Smooth muscle cell (in vitro differentiated cells): Measurements from ENCODE around the gene BSCL2. TPM values are rescaled to one million over a fixed set of nuclear protein-coding genes. Genes with fewer than 3 reads are reported as not detected.

Experiments
- DNase-seq: peaks from one replicate; lab custom pipeline; 2025; ENCODE audit not compliant: unreplicated experiment; lab: John Stamatoyannopoulos, UW
- H2AFZ ChIP-seq: fragments of 200-600 bp; sonication (generic); 2 replicates; pipeline ENCODE4 v1.6.0; 2016; ENCODE audit warnings: antibody characterized with exemption, low read depth, mild to moderate bottlenecking
- H3F3A ChIP-seq: fragments of 200-600 bp; sonication (generic); 2 replicates; pipeline ENCODE4 v1.6.0; 2017; ENCODE audit warnings: antibody characterized with exemption, low read depth
- H3K27ac ChIP-seq: fragments of 200-600 bp; sonication (generic); 2 replicates; pipeline ENCODE4 v1.5.1; 2016; ENCODE audit warnings: low read depth, mild to moderate bottlenecking
- H3K27me3 ChIP-seq: fragments of 200-600 bp; sonication (generic); 2 replicates; pipeline ENCODE4 v1.6.1; 2016; ENCODE audit warnings: low read depth, mild to moderate bottlenecking
- H3K36me3 ChIP-seq: fragments of 200-600 bp; sonication (generic); 2 replicates; pipeline ENCODE4 v1.5.1; 2016; ENCODE audit warnings: low read depth
- H3K4me1 ChIP-seq: fragments of 200-600 bp; sonication (generic); 2 replicates; pipeline ENCODE4 v1.5.1; 2016; ENCODE audit warnings: low read depth
- H3K4me2 ChIP-seq: fragments of 200-600 bp; sonication (generic); 2 replicates; pipeline ENCODE4 v1.6.0; 2016; ENCODE audit warnings: mild to moderate bottlenecking
- H3K4me3 ChIP-seq: fragments of 200-600 bp; sonication (generic); 2 replicates; pipeline ENCODE4 v1.5.1; 2016; ENCODE audit warnings: mild to moderate bottlenecking
- H3K79me2 ChIP-seq: fragments of 200-600 bp; sonication (generic); 2 replicates; pipeline ENCODE4 v1.6.0; 2016; ENCODE audit warnings: low read depth, mild to moderate bottlenecking
- H3K9ac ChIP-seq: fragments of 200-600 bp; sonication (generic); 2 replicates; pipeline ENCODE4 v1.6.0; 2016; ENCODE audit warnings: low read depth
- H3K9me3 ChIP-seq: fragments of 200-600 bp; sonication (generic); replicated peaks from 2 replicates; pipeline ENCODE4 v1.5.1; 2016; ENCODE audit warnings: low read depth
- H4K20me1 ChIP-seq: fragments of 200-600 bp; sonication (generic); 2 replicates; pipeline ENCODE4 v1.6.0; 2016; ENCODE audit warnings: low read depth
- CTCF ChIP-seq: fragments of 200-600 bp; sonication (generic); IDR thresholded peaks from 2 replicates; pipeline ENCODE4 v1.5.1; 2017; ENCODE audit warnings: borderline replicate concordance, mild to moderate bottlenecking, antibody characterized with exemption; ENCODE audit not compliant: insufficient read depth, poor library complexity, severe bottlenecking
- WGBS: methylation state at CpG from one replicate; pipeline ENCODE4 v1.1.7; 2016; ENCODE audit warnings: low lambda C conversion rate; 5-methylcytosine and 5-hydroxymethylcytosine counted together
- polyA plus RNA-seq: library from polyadenylated mRNA; unstranded; fragments of >200 nt; fragmentation: Nextera tagmentation; extraction: Ambion mirVana; gene quantifications from 2 replicates; pipeline ENCODE4 v1.2.1, GENCODE V29; 2016
- total RNA-seq: library from RNA; depleted of rRNA; stranded (reverse); fragments of >200 nt; gene quantifications from 2 replicates; pipeline ENCODE4 v1.2.3, GENCODE V29; 2014

The BSCL2 gene
- total and polyA plus RNA-seq, 2 experiments from 2014 or later, result 79.7 to 115 TPM

- TF ChIP-seq CTCF, result no peak
- peaks cover 50% of the 10 kb centered on the region for H3K79me2 ChIP-seq
- peaks cover 44% of the 10 kb centered on the region for H3F3A ChIP-seq
- no peak for DNase-seq
- WGBS, result 96% methylated on average over 11 of the region's 11 CpGs
- no peaks in the 10 kb centered on the region for H3K27me3 ChIP-seq
- no peak overlapping the region for H3K4me2 ChIP-seq
- H4K20me1 ChIP-seq, result peaks cover 6% of the 10 kb centered on the region
- H3K4me1 ChIP-seq, result no peaks in the 10 kb centered on the region
- no peak overlapping the region for H2AFZ ChIP-seq
- H3K27ac ChIP-seq, result no peak overlapping the region
- no peaks in the 10 kb centered on the region for H3K9me3 ChIP-seq
- H3K36me3 ChIP-seq, result peaks cover 19% of the 10 kb centered on the region
- H3K4me3 ChIP-seq, result no peak overlapping the region
- no peak overlapping the region for H3K9ac ChIP-seq
Observed at GRCh38 chr11:62716816-62717215, 9.6 kb upstream of the BSCL2 start.

GRCh38 chr11:62716206-62716605 lies 9.0 kb upstream of the BSCL2 start:
- Histone ChIP-seq H3F3A (peaks cover 44% of the 10 kb centered on the region), H2AFZ (no peak overlapping the region), H3K4me3 (no peak overlapping the region), H3K27ac (no peak overlapping the region), H3K4me2 (no peak overlapping the region), H3K9ac (no peak overlapping the region), H4K20me1 (peaks cover under 1% of the 10 kb centered on the region), H3K4me1 (no peaks in the 10 kb centered on the region), H3K79me2 (peaks cover 44% of the 10 kb centered on the region), H3K36me3 (peaks cover 15% of the 10 kb centered on the region), H3K27me3 (no peaks in the 10 kb centered on the region), H3K9me3 (no peaks in the 10 kb centered on the region)
- WGBS, result 94% methylated on average over 5 of the region's 5 CpGs
- TF ChIP-seq CTCF, result no peak
- DNase-seq, result no peak

- Histone ChIP-seq H3K9ac (no peak overlapping the region), H2AFZ (no peak overlapping the region), H3K79me2 (peaks cover 38% of the 10 kb centered on the region), H3F3A (peaks cover 48% of the 10 kb centered on the region), H3K9me3 (no peaks in the 10 kb centered on the region), H3K36me3 (peaks cover 10% of the 10 kb centered on the region), H3K4me2 (no peak overlapping the region), H3K4me3 (no peak overlapping the region), H4K20me1 (no peaks in the 10 kb centered on the region), H3K27ac (no peak overlapping the region), H3K4me1 (peaks cover 1% of the 10 kb centered on the region), H3K27me3 (no peaks in the 10 kb centered on the region)
- 94% methylated on average over 23 of the region's 24 CpGs for WGBS
- TF ChIP-seq CTCF, result no peak
- DNase-seq, result no peak
Observed at GRCh38 chr11:62715150-62716130, 8.2 kb upstream of the BSCL2 start.
